SK-N-MC (cell line): ENCODE data around the gene FOXF2.

Source experiments
- EZH2 ChIP-seq: fragments of 200-600 bp; sonication (generic); IDR thresholded peaks from one replicate; pipeline ENCODE4 v1.6.1; 2017; ENCODE audit warnings: antibody characterized with exemption
- FOXP2 ChIP-seq: optimal IDR thresholded peaks from 2 replicates; pipeline ENCODE3; 2011; ENCODE audit warnings: mild to moderate bottlenecking, moderate library complexity; ENCODE audit not compliant: insufficient read depth; ENCODE audit errors: extremely low read length, control extremely low read depth
- POLR2AphosphoS5 ChIP-seq: IDR thresholded peaks from 2 replicates; pipeline ENCODE4 v1.6.1; 2012; ENCODE audit warnings: mild to moderate bottlenecking, low read depth, low read length, borderline replicate concordance

DNA sequence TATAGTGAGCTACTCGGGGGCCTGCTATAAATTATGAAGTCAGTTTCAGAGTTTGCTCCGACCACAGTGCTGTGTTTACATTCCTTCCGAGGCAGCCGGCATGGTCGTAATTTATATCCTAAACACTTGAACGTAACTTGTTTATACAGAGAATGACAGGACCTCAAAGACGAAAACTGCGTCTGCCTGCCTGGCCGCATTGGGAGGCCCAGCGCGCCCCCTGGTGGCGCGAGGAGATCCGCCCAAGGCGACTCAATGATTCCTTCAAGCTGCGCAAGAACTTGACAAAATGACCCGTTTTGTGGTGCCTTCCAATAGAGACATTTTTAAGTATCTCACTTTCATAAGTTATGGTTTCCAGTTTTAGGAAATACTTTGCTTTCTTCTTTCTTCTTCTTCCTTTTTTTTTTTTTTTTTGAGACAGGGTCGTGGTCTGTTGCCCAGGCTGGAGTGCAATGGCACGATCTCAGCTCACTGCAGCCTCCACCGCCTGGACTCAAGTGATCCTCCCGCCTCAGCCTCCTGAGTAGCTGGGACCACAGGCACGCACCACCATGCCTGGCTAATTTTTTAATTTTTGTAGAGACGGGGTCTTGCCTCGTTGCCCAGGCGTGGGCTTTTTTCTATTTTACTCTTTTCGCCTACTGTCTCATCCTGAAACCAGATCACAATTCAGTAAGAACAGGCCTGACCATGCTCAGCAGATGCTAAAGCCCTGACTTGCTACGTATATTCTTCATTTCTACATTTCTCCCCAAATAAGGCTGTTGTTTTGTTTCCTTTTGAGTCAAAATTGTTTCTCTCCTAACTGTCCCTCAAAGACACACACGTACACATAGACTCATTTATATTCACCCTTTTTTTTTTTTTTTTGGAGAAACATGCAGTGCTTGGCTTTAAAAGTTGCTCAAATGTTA, 7.8 kb downstream of the FOXF2 start:
- TF ChIP-seq EZH2 (no peak), POLR2AphosphoS5 (no peak), FOXP2 (peak; percentile 32)
